Right lobe of liver (tissue), 4 donors: ENCODE measurements around the gene GLE1.

Source experiments
- CTCF ChIP-seq, 4 donors: fragments of 200-600 bp in 3 of 4; fragments of 450-650 bp in 1 of 4; IDR thresholded peaks; one replicate each; pipeline versions ENCODE4 v1.5.1 to v1.8.0; 2016 to 2022; ENCODE audit warnings: antibody characterized with exemption in 4 of 4, mild to moderate bottlenecking in 2 of 4
- POLR2A ChIP-seq: fragments of 450-650 bp; IDR thresholded peaks from one replicate; pipeline ENCODE4 v1.6.1; 2017; ENCODE audit warnings: antibody characterized with exemption, mild to moderate bottlenecking
- donor health status: DM: no; HTN: no; CAD: no.
- donor health status: DM: no; HTN: no; CAD: no.
- donor health status: DM: no; HTN: yes; CAD: no.

DNA sequence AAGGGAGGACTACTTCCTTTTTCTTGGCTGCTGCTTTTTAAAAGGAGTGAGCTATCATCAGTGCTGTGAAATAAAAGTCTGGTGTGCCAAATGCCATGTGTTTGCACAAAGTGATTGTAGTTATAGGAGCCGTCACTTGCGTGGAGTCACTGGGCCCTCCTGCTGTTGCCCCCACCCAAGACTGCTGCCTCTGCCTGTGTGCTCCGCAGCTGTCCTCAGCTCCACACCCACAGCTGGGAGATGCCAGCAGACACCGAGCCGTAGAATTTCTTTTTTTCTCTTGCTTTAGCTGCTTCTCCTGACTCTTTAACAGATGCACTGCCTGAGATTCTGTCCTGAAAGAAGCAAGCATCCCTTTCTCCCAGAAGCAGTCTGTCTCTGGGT, 9.8 kb upstream of the GLE1 start:
- TF ChIP-seq POLR2A (no peak), CTCF (IDR thresholded peaks at IDR 0.05) (no peak)
